DOHH2 (cell line): ENCODE results near the gene KPNA1.
A peak's percentile ranks its signal among the peaks of the same experiment; 100 is the strongest.

Source experiments
- CTCF ChIP-seq: fragments of 200-600 bp; sonication (generic); IDR thresholded peaks from one replicate; pipeline ENCODE4 v1.5.1; 2014; ENCODE audit warnings: antibody characterized with exemption, mild to moderate bottlenecking, low read depth, low read length; ENCODE audit not compliant: poor library complexity, severe bottlenecking
- EZH2phosphoT487 ChIP-seq: fragments of 200-600 bp; sonication (generic); IDR thresholded peaks from 2 replicates; pipeline ENCODE4 v1.6.1; 2017; ENCODE audit warnings: borderline replicate concordance, mild to moderate bottlenecking, antibody characterized with exemption, low read length, moderate library complexity, mixed read lengths

GRCh38 chr3:122383771-122384697 is 130.7 kb downstream of the KPNA1 start, which contains the start of gene FAM162A:
- TF ChIP-seq CTCF (peak; percentile 78), EZH2phosphoT487 (no peak)
